Endodermal cell (in vitro differentiated cells): ENCODE measurements around the gene PHF21B. TPM values are rescaled to one million over a fixed set of nuclear protein-coding genes. Genes with fewer than 3 reads are reported as not detected.
"Not testable (repeated sequence)": the region's sequence is repeated elsewhere in the genome, so short reads cannot be mapped to it uniquely, and the experiment has no call there.

Experiments used
- DNase-seq: peaks from one replicate; pipeline ENCODE4 v3.0.0-alpha.2; 2017
- H3K27ac ChIP-seq: 2 replicates; pipeline ENCODE4 v1.5.1; 2013; ENCODE audit warnings: mild to moderate bottlenecking, low read depth, low read length, moderate library complexity
- H3K27me3 ChIP-seq: 2 replicates; pipeline ENCODE4 v1.6.1; 2013; ENCODE audit warnings: mild to moderate bottlenecking, low read length, moderate library complexity; ENCODE audit not compliant: insufficient read depth, control insufficient read depth, poor library complexity, severe bottlenecking
- H3K36me3 ChIP-seq: 2 replicates; pipeline ENCODE4 v1.7.0; 2013; ENCODE audit warnings: mild to moderate bottlenecking, low read length, moderate library complexity; ENCODE audit not compliant: control insufficient read depth, insufficient read depth
- H3K4me1 ChIP-seq: one replicate; pipeline ENCODE4 v1.7.0; 2013; ENCODE audit warnings: low read length; ENCODE audit not compliant: control insufficient read depth, insufficient read depth
- H3K4me3 ChIP-seq: 2 replicates; pipeline ENCODE4 v1.5.1; 2013; ENCODE audit warnings: mild to moderate bottlenecking, low read length, moderate library complexity
- H3K9ac ChIP-seq: 2 replicates; pipeline ENCODE4 v1.6.1; 2013; ENCODE audit warnings: mild to moderate bottlenecking, low read length, moderate library complexity; ENCODE audit not compliant: poor library complexity, severe bottlenecking; ENCODE audit errors: extremely low read depth
- H3K9me3 ChIP-seq: 2 replicates; pipeline ENCODE4 v1.6.1; 2013; ENCODE audit warnings: mild to moderate bottlenecking, low read length, moderate library complexity; ENCODE audit not compliant: control insufficient read depth
- H3K27ac Mint-ChIP-seq: 2 replicates; pipeline ENCODE4 v1.8.0; 2020; ENCODE audit warnings: mixed read lengths
- H3K27me3 Mint-ChIP-seq: 2 replicates; pipeline ENCODE4 v1.8.0; 2021; ENCODE audit warnings: mild to moderate bottlenecking, mixed read lengths; ENCODE audit not compliant: insufficient read depth
- H3K36me3 Mint-ChIP-seq: 2 replicates; pipeline ENCODE4 v1.8.0; 2020; ENCODE audit warnings: low read depth, mixed read lengths
- H3K4me1 Mint-ChIP-seq: 2 replicates; pipeline ENCODE4 v1.8.0; 2020; ENCODE audit warnings: mixed read lengths
- H3K4me3 Mint-ChIP-seq: 2 replicates; pipeline ENCODE4 v1.8.0; 2020; ENCODE audit warnings: mild to moderate bottlenecking, moderate library complexity, mixed read lengths
- H3K9me3 Mint-ChIP-seq: 2 replicates; pipeline ENCODE4 v1.8.0; 2020; ENCODE audit warnings: mild to moderate bottlenecking, mixed read lengths
- CTCF ChIP-seq: fragments of 200-600 bp; sonication (generic); conservative IDR thresholded peaks from 2 replicates; pipeline ENCODE4 v1.5.0; 2021; ENCODE audit warnings: antibody characterized with exemption, mild to moderate bottlenecking
- WGBS, 2 experiments: methylation state at CpG; one replicate each; pipeline versions ENCODE4 v1.1.5 to v1.1.7; 2013; ENCODE audit warnings: missing lambda C conversion rate in 2 of 2, mixed read lengths in 1 of 2; ENCODE audit not compliant: insufficient coverage in 1 of 2, insufficient read length in 1 of 2; 5-methylcytosine and 5-hydroxymethylcytosine counted together
- total RNA-seq, 2 donors: library from RNA; stranded (reverse); fragmentation: NEBNext Ultra II Directional in 1 of 2; extraction: Animal tissue kit (Norgen Biotek cat#: 25700) in 1 of 2; gene quantifications; 2 replicates in 1 of 2; 3 replicates in 1 of 2; pipeline ENCODE4 v1.2.1, GENCODE V29; 2021

Gene PHF21B
- total RNA-seq, 2 donors from 2014 or later, result 57.5 to 69.2 TPM

DNA sequence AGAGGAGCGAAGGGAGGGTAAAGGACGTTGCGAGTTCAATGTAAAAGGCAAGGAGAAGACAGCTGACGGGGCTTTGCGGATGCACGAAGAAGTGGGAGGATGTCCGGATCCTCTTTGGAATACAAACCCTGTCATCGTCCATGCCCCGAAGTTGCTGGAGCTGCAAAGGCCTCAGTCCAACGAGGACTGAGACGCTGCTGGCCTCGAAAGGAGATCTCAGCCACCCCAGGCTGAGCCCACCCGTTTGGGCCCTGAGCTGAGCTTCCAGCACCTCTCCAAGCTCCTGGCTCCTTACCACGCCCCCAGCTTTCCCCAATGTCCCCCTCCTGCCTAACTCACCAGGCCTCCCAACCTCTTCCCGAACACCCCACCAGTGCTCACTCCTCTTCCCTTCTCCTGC lies 46.1 kb upstream of the PHF21B start:
- H3K9me3 ChIP-seq, result no peaks in the 10 kb centered on the region
- Mint-ChIP-seq H3K4me3 (no peak overlapping the region), H3K4me1 (peaks cover 40% of the 10 kb centered on the region), H3K9me3 (no peaks in the 10 kb centered on the region), H3K27me3 (peaks cover 4% of the 10 kb centered on the region), H3K36me3 (no peaks in the 10 kb centered on the region), H3K27ac (peak overlapping the region; percentile 20)
- no peak overlapping the region for H3K9ac ChIP-seq
- no peak overlapping the region for H3K4me3 ChIP-seq
- no peaks in the 10 kb centered on the region for H3K36me3 ChIP-seq
- no peak for TF ChIP-seq CTCF
- WGBS, 2 experiments, result 91 to 94% methylated on average over 14 to 15 of the region's 15 CpGs
- no peak overlapping the region for H3K27ac ChIP-seq
- H3K4me1 ChIP-seq, result peaks cover 10% of the 10 kb centered on the region
- H3K27me3 ChIP-seq, result no peaks in the 10 kb centered on the region
- no peak for DNase-seq

DNA sequence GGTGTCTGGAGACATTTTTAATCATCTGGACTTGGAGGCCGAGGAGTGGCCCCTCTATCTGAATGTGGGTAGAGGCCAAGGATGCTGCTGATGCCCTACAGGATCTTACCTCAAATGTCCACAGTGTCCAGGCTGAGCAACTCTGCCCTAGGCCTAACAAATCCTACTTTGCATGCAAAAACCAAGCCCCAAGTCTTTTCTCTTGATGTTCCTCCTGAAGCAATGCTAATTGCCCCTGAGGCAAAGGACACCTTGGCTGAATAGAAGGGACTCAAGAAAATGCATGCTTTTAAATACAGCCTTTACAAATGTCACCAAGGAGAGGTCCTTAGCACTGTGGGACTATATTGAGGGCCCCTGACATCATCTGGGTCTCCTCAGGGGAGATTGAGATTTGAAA lies 43.8 kb upstream of the PHF21B start:
- H3K9ac ChIP-seq, result peak overlapping the region; percentile 91
- peaks cover 24% of the 10 kb centered on the region for H3K4me1 ChIP-seq
- Mint-ChIP-seq H3K27me3 (peaks cover 4% of the 10 kb centered on the region), H3K27ac (peak overlapping the region; percentile 98), H3K4me3 (peak overlapping the region; percentile 52), H3K36me3 (no peaks in the 10 kb centered on the region), H3K9me3 (no peaks in the 10 kb centered on the region), H3K4me1 (peaks cover 64% of the 10 kb centered on the region)
- no peaks in the 10 kb centered on the region for H3K9me3 ChIP-seq
- no peaks in the 10 kb centered on the region for H3K36me3 ChIP-seq
- DNase-seq, result no peak
- no peak for TF ChIP-seq CTCF
- peak overlapping the region; percentile 81 for H3K4me3 ChIP-seq
- WGBS, 2 experiments, result 64% methylated on average over 1 of the region's 1 CpG; no CpG with 5 or more reads in 1 of the 2 experiments
- no peaks in the 10 kb centered on the region for H3K27me3 ChIP-seq
- H3K27ac ChIP-seq, result peak overlapping the region; percentile 65

DNA sequence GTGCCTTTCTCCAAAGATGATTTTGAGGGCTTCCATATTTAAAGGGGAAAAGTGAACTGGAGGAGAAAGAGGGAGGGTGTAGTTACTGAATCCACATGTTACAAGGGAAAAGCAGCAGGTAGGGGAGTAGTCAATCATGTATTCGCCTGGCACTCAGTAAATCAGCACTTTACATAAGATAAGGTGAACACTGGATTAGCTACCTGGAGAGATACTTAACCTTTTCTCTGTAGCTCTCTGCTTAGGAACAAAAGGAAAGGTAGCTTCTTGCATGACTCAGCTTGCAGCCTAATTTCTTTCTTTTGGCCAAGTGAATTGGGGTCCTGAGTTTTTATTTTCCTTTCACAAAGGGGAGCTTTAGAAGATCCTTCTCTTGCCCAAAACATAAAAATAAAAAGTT lies 43.3 kb upstream of the PHF21B start:
- Histone ChIP-seq H3K27me3 (no peaks in the 10 kb centered on the region), H3K4me3 (peak overlapping the region; percentile 81), H3K9ac (peak overlapping the region; percentile 91), H3K27ac (peak overlapping the region; percentile 65), H3K4me1 (peaks cover 24% of the 10 kb centered on the region), H3K36me3 (no peaks in the 10 kb centered on the region), H3K9me3 (no peaks in the 10 kb centered on the region)
- peaks cover 4% of the 10 kb centered on the region for H3K27me3 Mint-ChIP-seq
- H3K36me3 Mint-ChIP-seq, result no peaks in the 10 kb centered on the region
- peak overlapping the region; percentile 52 for H3K4me3 Mint-ChIP-seq
- peaks cover 65% of the 10 kb centered on the region for H3K4me1 Mint-ChIP-seq
- 8% methylated on average over 1 of the region's 1 CpG; no CpG with 5 or more reads in 1 of the 2 experiments for WGBS, 2 experiments
- H3K9me3 Mint-ChIP-seq, result no peaks in the 10 kb centered on the region
- no peak for TF ChIP-seq CTCF
- peak overlapping the region; percentile 98 for H3K27ac Mint-ChIP-seq
- no peak for DNase-seq

- H3K9ac ChIP-seq, result peak overlapping the region; percentile 91
- not testable (repeated sequence) for H3K36me3 ChIP-seq, H3K9me3 ChIP-seq, H3K27me3 ChIP-seq, H3K27me3 Mint-ChIP-seq, H3K36me3 Mint-ChIP-seq, H3K9me3 Mint-ChIP-seq
- peaks cover 24% of the 10 kb centered on the region for H3K4me1 ChIP-seq
- H3K4me3 ChIP-seq, result peak overlapping the region; percentile 81
- WGBS, 2 experiments, result 9 to 15% methylated on average over 3 of the region's 3 CpGs
- peak overlapping the region; percentile 65 for H3K27ac ChIP-seq
- peak; percentile 87 for DNase-seq
- H3K4me3 Mint-ChIP-seq, result peak overlapping the region; percentile 52
- H3K27ac Mint-ChIP-seq, result peak overlapping the region; percentile 98
- peaks cover 64% of the 10 kb centered on the region for H3K4me1 Mint-ChIP-seq
Observed at GRCh38 chr22:45052665-45053064, 42.9 kb upstream of the PHF21B start.
